Activated CD8-positive, alpha-beta memory T cell treated with anti-CD3 and anti-CD28 coated beads for 24 hours (primary cell): ENCODE data around the gene EMCN.
"Not testable (repeated sequence)": the region's sequence is repeated elsewhere in the genome, so short reads cannot be mapped to it uniquely, and the experiment has no call there.

ENCODE experiments used
- DNase-seq: peaks from one replicate; pipeline ENCODE4 v3.0.0-alpha.2; 2020

Gene EMCN

DNA sequence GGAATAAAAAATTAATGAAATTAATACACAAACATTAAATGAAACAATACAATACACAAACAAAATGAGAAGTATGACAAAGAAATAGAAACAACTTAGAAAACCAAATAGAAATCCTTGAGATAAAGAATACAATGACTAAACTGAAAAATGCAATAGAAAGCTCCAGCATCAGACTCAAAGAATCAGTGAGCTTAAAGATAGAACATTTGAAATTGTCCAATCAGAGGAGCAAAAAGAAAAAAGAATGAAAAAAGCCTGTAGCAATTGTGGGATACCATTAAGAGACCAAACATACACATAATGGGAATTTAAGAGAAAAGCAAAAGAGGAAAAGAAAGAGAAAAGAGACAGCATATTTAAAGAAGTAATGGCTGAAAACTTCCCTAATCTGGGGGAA, 25.7 kb downstream of the EMCN start:
- DNase-seq = no peak

DNA sequence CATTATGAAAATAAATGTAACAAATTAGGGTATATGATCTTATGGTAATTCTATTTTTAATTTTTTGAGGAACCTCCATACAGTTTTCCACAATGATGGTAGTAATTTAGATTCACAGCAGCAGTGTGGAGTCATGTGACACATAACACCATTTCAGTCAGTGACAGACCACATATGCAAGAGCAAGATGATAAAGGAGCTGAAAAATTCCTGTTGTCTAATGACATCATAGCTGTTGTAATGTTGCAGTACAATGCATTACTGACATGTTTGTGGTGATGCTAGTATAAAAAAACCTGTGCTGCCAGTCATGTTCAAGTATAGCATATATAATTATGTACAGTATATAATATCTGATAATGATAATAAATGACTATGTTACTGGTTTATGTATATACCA, 28.5 kb downstream of the EMCN start:
- no peak for DNase-seq

DNA sequence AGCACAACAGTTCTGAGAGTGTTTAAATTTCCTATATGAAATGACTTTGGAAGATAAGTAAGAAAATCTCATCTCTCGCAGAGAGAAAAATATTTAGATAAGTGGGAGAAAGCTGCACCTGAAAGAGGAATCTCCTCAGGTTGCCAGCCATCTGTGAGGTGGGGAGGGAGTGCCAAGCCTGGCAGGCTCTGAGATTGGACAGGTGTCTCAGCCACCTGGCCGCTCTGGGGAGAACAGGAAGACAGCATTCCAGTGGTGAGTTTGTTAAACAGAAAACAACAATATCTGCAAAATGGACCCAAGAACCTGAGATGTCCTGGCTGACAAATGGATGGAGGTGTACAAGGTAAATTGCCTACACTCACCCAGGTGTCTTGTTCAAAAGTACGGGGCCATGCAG, 31.3 kb downstream of the EMCN start:
- DNase-seq = no peak

GRCh38 chr4:100483796-100484195, 34.0 kb downstream of the EMCN start:
- no peak for DNase-seq

DNA sequence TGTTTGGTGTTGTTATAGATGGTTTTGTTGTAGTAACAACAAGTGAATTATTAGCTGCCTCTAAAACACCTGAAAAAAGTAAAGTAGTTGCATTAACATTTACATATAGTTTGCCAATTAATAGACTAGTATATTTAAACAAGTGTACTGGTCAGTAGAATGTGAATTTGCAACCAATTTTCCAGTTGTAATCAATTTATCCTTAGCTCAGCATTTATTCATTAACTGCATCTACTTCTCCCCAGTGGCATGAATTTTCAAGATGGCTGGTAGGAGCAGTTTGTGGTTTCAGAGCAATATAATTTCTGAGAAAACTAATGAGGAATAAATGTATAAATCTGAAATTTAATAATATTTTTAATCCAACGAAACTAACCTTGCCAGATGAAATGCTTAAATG, 37.9 kb downstream of the EMCN start:
- no peak for DNase-seq

GRCh38 chr4:100469555-100469954, 48.3 kb downstream of the EMCN start:
- DNase-seq = no peak

DNA sequence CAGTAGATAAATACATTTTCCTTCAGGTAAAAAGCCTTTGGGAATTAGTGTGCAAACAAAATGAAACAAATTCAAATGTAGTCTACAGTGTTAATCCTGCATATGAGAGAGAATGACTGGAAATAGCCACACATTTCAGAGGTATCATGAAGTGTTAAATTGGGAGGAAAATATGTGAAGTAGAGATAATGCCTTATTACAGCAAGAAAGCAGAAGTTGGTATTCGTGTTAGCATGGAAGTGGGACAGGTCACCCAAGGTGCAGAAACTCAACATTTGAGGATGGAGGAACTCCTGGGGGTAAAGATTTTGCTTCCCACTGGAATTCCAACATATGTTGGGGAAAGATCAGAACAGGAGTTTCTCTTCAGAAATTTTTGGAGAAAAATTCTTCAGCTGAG, 51.3 kb downstream of the EMCN start:
- no peak for DNase-seq

DNA sequence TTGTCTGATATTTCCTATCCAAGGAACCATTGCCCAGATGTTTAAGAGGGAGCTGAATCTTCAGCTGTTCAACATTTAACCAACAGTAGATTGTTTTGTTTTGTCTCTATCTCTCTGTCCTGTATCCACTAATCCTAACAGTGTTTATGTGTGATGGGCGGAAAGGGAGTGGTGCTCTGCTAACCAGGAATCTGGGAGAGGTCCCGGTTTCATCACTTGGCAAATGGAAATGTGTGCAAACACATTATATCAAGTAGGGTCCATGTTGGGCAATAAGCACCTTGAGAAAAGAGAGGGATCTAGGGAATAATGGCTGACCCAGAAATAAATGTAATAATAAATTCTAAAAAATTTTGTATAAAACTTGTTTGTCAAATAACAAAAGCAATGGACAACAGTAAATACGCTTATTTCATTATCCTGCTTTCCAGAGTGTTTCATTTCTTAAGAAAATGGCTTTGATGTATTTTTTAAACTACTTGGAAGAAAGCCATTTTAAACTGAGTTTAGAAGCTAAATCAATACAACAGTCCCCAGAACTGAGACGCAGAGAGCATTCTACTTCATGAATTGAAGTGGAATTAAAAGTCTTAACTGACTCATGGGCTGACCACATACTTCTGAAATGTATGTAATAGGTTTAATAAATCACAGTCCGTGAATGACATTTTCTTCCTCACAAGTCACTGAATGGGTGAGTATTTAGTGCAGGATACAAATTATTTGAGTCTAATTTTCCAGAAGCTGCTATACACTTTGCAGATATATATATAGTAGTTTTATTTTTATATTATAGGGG, 55.8 kb downstream of the EMCN start:
- no peak for DNase-seq

GRCh38 chr4:100450449-100450848, 67.4 kb downstream of the EMCN start:
- DNase-seq = no peak

DNA sequence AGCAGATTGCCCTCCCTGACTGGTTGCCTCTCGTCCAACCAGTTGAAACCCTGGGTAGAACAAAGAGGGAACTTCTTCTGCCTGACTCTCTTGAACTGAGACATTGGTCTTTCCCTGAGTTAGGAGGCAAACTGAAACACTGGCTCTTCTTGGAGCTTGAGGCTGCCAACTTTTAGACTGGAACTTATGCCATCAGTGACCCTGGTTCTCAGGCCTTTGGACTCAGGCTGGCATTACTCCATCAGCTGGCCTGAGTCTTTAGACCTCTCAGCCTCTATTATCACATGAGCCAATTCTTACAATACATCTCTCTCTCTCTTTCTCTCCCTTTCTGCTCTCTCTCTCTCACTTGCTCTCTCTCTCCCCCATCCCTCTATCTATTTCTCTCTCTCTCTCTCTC, 86.4 kb downstream of the EMCN start:
- DNase-seq = no peak

- DNase-seq = no peak
These were observed 87.4 kb downstream of the EMCN start for GRCh38 chr4:100430451-100430850.

- no peak for DNase-seq
These were observed 88.2 kb downstream of the EMCN start for GRCh38 chr4:100429616-100430015.

GRCh38 chr4:100428051-100428450, 89.8 kb downstream of the EMCN start:
- no peak for DNase-seq

- DNase-seq = no peak
These were observed 93.4 kb downstream of the EMCN start for GRCh38 chr4:100424376-100424775.

DNA sequence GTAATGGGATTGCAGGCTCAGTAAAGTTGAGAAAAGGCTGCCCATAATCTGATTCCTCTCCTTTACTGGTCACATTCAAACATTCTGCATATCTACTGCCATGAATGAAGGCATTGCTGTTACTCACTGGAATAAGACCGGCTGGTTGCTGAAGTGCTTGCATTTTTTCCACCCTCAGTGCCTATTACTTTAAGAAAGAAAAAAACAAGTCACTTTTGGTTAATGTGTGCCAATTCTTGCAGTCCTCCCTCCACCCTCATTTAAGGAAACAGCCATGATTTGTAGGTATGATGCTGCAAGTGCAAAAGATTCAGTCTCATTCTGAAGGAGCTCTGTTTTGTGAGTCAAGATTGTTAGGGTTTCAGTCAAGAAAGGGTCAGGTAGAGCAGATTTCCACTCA, 94.9 kb downstream of the EMCN start:
- DNase-seq = no peak

DNA sequence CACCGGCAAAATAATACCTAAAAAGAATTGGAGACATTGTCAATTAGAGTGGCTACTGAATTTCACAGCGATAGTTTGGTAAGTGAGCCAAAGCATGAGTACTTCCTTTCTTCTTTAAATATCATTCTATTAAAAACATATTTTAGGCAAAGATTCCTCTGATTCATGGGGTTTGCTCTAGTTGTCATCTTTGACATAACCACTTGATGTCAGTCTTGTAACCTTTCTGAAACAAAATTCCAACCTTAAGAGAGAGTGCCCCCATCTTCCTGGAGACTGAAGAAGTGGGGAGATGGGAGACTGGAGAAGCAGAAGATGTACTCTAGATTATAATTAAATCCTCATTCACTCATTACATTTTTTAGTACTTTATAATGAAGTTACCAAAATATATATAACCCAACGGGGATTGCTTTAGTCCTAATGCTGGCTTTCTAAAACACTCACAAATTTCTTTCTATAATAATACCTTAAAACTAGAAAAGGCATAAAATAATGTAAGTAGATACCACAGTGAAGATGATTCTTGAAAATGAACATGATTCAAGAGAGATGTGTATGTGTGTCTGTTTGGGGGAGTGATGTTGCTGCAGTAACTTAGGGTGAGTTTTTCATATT, 96.4 kb downstream of the EMCN start:
- DNase-seq = no peak

DNA sequence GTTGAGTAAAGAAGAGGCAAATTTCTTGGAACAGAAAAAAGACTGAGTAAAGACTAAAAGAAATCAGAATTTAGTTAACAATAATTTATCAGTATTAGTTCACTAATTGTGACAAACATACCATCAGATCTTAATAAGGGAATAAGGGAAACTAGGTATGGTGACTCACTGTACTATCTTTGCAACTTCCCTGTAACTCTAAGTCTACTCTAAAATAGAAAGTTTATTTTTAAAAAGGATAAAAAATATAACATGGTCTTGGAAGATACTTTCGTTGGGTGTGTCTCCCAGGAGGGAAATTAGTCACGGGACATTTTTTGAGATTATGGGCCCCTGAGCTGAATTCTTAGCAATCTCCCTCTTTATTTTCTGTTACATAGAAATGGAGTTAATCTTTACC, 97.3 kb downstream of the EMCN start:
- DNase-seq = no peak

DNA sequence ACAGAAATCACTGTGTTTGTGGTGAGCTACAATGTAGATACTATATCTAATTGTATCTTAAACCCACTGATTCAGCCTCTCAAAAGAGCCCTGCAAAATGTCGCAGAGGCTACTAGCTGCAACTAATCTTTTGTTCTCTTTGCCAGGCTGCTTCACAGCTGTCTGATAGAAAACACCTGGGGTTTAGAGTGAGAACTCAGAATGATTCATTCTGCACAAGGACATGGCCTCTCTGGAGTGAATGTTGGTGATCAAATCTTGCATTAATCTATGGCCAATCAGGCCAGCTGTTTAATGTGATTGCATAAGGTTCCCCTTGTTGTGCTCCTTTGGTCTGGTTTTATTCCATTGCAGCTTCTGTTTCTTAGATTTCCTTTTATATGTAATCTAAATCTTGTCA, 100.3 kb downstream of the EMCN start:
- DNase-seq = no peak

- DNase-seq = no peak
These were observed 103.6 kb downstream of the EMCN start for GRCh38 chr4:100414016-100414790.

DNA sequence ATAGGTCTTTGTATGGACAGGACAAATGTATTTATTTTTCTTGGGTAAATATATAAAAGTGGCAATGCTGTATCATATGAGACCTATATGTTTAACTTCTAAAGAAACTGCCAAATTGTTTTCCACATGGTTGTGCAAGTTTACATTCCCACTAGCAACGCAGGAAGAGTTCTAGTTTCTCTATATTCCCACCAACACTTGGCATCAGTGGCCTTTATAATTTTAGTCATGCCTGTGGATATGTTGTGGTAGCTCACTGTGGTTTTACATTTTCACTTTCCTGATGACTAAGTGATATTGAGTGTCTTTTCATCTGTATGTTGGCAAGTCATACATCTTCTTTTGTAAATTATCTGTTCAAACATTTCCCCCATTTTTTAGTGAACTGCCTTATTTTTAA, 126.0 kb downstream of the EMCN start:
- no peak for DNase-seq

DNA sequence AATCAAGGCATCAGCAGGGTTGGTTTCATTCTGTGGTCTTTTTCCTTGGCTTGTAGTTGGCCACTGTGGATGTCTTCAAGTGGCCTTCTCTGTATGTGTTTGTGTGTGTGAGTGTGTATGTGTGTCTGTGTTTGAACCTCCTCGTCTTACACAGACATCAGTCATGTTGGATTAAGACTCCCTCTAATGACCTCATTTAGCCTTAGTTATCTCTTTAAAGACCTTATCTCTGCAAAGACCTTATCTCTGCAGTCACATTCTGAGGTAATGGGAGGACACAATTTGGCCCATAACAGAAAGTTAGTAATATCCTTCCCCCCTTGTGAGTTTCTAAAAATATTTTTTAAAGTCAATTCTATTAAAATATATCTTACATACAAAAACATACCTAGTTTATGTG, 126.7 kb downstream of the EMCN start:
- DNase-seq = no peak

- no peak for DNase-seq
These were observed 131.6 kb downstream of the EMCN start for GRCh38 chr4:100386270-100386669.

GRCh38 chr4:100380401-100380800, 137.4 kb downstream of the EMCN start:
- DNase-seq = not testable (repeated sequence)

GRCh38 chr4:100379583-100380105, 138.2 kb downstream of the EMCN start:
- DNase-seq = no peak
